Measurements from ENCODE around the gene ATP7B.

ATP7B gene

GRCh38 chr13:52024481-52024880, 13.2 kb upstream of the ATP7B start, which contains the start of gene UTP14C:
Gene UTP14C (plus strand): TSS chr13:52024691. CDS start chr13:52028805, 4,114 bp downstream.
- no peak for TF ChIP-seq POLR2A (IDR thresholded peaks at IDR 0.05; ENCODE audit: low read length)
- TF ChIP-seq GATA1 (IDR thresholded peaks at IDR 0.05; ENCODE audit: low read depth, low read length) = no peak
- DNase-seq = no peak

- DNase-seq = peak; percentile 52 to 75
- TF ChIP-seq GATA1 (IDR thresholded peaks at IDR 0.05; ENCODE audit: low read depth, low read length) (no peak), POLR2A (IDR thresholded peaks at IDR 0.05; ENCODE audit: low read length) (no peak)
Observed at GRCh38 chr13:52022356-52022755, 11.1 kb upstream of the ATP7B start.

- no peak for DNase-seq
- TF ChIP-seq GATA1 (IDR thresholded peaks at IDR 0.05; ENCODE audit: low read depth, low read length) (no peak), POLR2A (IDR thresholded peaks at IDR 0.05; ENCODE audit: low read length) (no peak)
Observed at GRCh38 chr13:52020191-52020590, 8.9 kb upstream of the ATP7B start.

GRCh38 chr13:52016296-52016695, 5.0 kb upstream of the ATP7B start:
- DNase-seq = no peak
- TF ChIP-seq POLR2A (IDR thresholded peaks at IDR 0.05; ENCODE audit: low read length) (no peak), GATA1 (IDR thresholded peaks at IDR 0.05; ENCODE audit: low read depth, low read length) (no peak)

GRCh38 chr13:52012512-52012836, 1.2 kb upstream of the ATP7B start:
- no peak for DNase-seq
- TF ChIP-seq GATA1 (IDR thresholded peaks at IDR 0.05; ENCODE audit: low read depth, low read length) (no peak), POLR2A (IDR thresholded peaks at IDR 0.05; ENCODE audit: low read length) (peak; percentile 53)

- TF ChIP-seq GATA1 (IDR thresholded peaks at IDR 0.05; ENCODE audit: low read depth, low read length) (no peak), POLR2A (IDR thresholded peaks at IDR 0.05; ENCODE audit: low read length) (peak; percentile 89)
Observed at GRCh38 chr13:52011632-52012511, 622 bp upstream of the ATP7B start, which contains the start of gene ALG11. Gene ALG11 (plus strand): TSS chr13:52012398. CDS start chr13:52012419, 21 bp downstream.

GRCh38 chr13:52009946-52010345, 1.3 kb downstream of the ATP7B start:
- TF ChIP-seq GATA1 (IDR thresholded peaks at IDR 0.05; ENCODE audit: low read depth, low read length) (no peak), POLR2A (IDR thresholded peaks at IDR 0.05; ENCODE audit: low read length) (peak; percentile 34)
- peak; percentile 16 to 34 for DNase-seq

More at GRCh38 chr13:52011632-52012511, 622 bp upstream of the ATP7B start, which contains the start of gene ALG11:
- peak; percentile 98 to 99 for DNase-seq

GRCh38 chr13:52006523-52007245, 4.6 kb downstream of the ATP7B start:
- no peak for DNase-seq
- TF ChIP-seq GATA1 (IDR thresholded peaks at IDR 0.05; ENCODE audit: low read depth, low read length) = no peak
- TF ChIP-seq POLR2A (IDR thresholded peaks at IDR 0.05; ENCODE audit: low read length) = no peak

- no peak for DNase-seq
- TF ChIP-seq POLR2A (IDR thresholded peaks at IDR 0.05; ENCODE audit: low read length) (no peak), GATA1 (IDR thresholded peaks at IDR 0.05; ENCODE audit: low read depth, low read length) (no peak)
Observed at GRCh38 chr13:52005841-52006522, 5.3 kb downstream of the ATP7B start.

GRCh38 chr13:52004511-52005170, 6.6 kb downstream of the ATP7B start:
- TF ChIP-seq POLR2A (IDR thresholded peaks at IDR 0.05; ENCODE audit: low read length) (no peak), GATA1 (IDR thresholded peaks at IDR 0.05; ENCODE audit: low read depth, low read length) (no peak)
- DNase-seq = no peak

- TF ChIP-seq GATA1 (IDR thresholded peaks at IDR 0.05; ENCODE audit: low read depth, low read length) (no peak), POLR2A (IDR thresholded peaks at IDR 0.05; ENCODE audit: low read length) (no peak)
- no peak for DNase-seq
Observed at GRCh38 chr13:52003541-52003940, 7.7 kb downstream of the ATP7B start.

GRCh38 chr13:52002361-52002760, 8.9 kb downstream of the ATP7B start:
- DNase-seq = no peak
- TF ChIP-seq GATA1 (IDR thresholded peaks at IDR 0.05; ENCODE audit: low read depth, low read length) (no peak), POLR2A (IDR thresholded peaks at IDR 0.05; ENCODE audit: low read length) (no peak)

- peak; percentile 59 to 67 for DNase-seq
- TF ChIP-seq POLR2A (IDR thresholded peaks at IDR 0.05; ENCODE audit: low read length) (no peak), GATA1 (IDR thresholded peaks at IDR 0.05; ENCODE audit: low read depth, low read length) (no peak)
Observed at GRCh38 chr13:52001120-52001731, 10.0 kb downstream of the ATP7B start.
